Hematopoietic multipotent progenitor cell treated with erythropoietin and hydrocortisone succinate and interleukin-3 and kit ligand, for 4 days (in vitro differentiated cells): ENCODE data around the gene AKNA.
A peak's percentile ranks its signal among the peaks of the same experiment; 100 is the strongest.

ENCODE experiments used
- DNase-seq: peaks from one replicate; pipeline ENCODE4 v3.0.0-alpha.2; 2015

The AKNA gene

DNA sequence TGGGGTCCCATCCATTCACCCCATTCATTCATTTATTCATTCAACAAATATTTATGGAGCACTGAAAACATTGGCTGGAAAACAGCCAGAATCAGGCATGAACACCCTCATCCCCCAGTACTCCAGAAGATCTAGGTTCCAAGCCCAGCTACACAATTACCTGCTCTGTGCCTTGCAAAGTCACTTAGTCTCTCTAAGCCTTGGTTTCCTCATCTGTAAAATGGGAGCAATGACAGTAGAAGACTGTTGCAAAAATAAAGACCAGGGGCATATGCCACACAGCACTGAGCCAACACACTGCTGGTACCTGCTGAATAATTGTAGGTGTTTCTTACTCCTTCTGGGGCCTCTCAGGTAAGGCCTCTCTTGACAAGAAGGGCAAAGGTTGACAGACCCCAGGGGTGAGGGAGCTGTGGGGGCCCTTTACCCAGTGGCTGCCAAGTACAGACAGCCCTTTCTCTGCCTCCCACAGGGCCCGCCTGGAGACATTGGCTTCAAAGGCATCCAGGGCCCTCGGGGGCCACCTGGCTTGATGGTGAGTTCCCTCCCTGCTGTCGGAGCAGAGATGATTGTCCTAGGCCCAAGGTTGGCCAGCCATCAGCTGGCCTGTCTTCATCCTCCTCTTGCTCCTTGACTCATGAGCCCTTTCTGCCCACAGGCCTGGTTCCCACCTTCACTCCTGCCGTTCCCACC lies 87.5 kb downstream of the AKNA start:
- DNase-seq, result no peak

DNA sequence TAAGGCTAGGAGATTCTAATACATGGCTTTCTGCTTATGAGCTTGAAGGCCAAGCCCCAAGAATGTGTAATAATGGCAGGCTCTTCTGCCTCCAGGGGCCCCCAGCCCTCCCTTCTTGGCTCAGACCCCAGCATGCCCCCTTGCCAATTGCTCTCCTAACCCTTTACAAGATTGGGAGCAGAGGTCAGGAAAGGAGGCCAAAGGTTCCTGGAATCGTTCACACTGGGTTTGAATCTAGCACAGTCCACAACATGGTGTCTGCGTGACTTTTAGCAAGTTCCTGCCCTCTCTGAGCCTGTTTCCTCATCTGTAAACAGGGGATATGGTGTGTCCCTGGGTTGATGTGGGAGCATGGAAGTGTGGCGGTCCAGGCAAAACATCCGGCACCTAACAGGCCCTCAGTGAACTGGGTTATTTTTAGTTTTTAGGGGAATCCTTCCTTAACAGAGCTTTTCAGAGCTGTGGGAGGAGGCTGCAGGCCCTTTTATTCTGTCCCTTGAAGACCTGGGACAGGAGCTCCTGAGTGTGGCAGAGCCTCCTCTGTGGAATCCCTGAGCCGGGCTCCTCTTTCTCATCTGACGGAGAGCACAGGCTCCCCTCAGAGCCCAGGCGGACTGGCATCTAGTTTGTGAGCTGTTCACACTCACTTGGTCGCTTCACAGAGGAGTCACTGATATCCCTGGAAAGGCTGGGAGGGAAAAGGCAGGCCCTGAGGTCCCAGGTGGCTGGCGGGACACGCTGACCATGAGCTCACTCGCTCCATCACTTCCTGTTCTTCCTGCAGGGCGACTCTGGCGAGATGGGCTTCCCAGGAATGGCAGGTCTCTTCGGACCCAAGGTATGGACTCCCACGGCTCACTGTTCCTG lies 88.3 kb downstream of the AKNA start:
- no peak for DNase-seq

DNA sequence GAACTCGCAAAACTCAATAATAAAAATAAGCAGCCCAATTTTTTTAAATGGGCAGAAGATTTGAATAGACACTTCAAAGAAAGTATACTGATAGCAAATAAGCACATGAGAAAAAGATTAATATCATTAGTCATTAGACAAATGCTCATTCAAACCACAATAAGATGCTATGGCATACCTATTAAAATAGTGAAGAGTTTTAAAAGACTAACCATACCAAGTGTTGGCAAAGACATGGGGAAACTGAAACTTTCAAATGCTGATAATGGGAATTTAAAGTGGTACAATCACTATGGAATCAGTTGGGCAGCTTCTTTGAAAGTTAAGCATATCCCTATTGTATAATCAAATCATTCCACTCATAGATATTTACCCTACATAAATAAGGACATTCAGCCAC lies 91.4 kb downstream of the AKNA start:
- no peak for DNase-seq

DNA sequence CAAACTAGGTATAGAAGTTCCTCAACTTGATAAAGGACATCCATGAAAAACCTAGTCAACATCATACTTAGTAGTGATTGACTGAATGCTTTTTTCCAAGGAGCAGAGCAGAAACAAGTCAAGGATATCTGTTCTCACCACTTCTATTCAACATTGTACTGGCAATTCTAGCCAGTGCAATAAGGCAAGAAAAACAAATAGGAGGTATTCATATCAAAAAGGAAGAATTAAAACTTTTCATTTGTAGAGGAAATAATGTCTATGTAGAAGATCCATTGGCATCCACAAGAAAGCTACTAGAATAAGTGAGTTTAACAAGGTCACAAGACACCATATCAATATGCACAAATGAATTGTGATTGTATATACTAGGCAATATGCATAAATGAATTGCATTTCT lies 93.1 kb downstream of the AKNA start:
- DNase-seq, result no peak

DNA sequence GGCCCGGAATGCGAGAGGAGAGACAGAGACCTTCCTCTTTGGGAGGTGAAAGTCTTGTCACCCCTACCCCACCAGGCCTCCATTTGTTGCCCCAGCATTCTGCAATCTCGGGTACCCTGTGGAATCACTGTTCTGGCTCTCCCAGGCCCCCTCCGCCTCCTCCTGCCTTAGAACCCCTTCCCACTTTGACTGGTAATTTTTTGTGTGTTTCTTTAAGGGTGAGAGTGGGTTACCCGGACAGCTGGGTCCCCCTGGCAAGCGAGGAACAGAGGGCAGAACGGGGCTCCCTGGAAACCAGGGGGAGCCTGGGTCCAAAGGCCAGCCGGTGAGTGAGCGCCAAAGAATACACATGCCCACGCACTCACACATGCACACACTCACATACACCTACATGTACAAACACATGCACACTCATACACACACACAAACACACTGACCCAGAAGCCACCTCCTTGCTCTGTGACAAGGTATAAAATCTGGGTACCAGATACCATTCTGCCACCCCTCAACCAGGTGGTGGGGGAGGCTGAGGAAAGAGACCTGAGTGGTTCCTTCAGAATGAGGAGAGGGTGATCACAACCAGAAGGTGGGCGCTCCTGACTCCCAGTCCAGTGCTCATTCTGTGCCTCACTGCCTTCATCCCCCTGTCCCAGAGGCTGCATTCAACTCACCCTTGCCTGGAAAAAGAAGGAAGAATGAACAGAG lies 95.7 kb downstream of the AKNA start:
- DNase-seq, result no peak

DNA sequence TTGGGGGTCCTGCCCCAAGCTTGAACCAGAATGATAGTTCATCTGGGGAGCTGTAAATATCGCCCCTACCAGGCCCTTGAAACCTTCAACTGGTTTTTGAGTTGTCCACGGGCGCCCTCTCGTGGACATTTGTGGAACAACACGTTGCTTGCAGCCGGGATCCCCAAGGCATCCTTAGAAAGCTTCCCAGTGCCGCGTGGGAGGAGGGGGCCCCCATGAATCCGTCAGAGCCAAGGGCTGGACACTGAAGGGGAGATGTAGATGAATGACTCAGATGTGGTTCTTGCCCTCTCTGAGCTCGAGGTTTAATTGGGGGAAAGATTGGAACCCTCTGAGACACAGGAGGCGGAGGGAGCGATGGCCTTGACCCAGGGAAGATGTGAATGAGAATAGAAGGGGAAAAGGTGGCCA lies 96.7 kb downstream of the AKNA start:
- peak; percentile 73 for DNase-seq

DNA sequence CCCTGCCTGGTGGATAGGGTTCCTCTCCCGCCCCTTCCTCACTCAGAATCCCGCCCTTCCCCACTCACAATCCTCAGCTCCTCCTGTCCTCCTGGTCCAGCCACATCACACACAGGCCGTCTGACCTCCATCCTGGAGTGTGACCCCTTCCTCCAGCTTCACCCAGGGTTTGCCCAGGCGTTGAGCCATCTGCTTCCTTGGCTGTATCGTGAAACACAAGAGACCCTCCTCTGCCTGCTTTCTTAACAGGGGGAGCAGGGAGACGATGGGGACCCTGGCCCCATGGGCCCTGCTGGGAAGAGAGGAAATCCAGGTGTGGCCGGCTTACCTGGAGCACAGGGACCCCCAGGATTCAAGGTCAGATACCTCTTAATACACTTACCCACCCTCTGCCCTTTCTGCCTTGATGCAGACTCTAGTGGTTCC lies 97.2 kb downstream of the AKNA start:
- no peak for DNase-seq

DNA sequence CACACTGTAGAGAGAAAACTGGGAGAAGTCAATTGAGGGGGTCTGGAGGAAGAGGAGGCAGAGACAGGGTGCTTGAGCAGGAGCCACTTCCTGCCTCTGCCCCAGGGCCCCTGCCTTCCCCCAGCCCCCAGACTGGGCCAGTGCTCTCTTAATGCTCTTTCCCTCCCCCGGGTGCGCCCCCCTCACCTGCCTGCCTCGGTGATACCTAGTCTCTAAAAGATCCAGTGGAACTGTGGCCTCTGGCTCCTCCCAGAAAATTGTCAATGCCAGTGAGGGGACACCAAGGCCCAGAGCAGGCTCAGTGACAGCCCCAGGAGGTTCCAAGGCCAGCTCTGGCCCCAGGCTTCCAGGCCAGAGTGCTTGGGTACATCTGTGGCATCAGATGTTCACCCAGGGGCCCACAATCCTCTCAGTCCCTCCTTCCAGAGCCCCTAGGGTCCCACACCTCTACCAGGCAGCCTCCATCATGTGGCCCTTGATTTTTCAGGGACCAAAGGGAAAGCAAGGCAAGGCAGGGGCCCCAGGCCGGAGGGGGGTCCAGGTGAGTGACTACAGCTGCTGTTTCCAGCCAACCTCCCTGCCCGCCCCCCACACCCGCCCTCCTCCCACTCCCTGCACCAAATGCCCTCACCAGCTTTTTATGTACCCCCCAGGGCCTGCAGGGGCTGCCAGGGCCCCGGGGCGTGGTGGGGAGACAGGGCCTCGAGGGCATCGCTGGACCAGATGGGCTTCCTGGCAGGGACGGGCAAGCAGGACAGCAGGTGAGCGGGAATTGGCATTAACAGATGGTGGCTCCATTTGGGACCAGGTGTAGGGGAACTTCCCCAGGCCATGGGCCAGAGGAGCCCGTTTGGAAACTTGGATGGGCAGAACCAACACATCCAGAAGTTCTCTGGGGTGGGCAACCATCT lies 98.0 kb downstream of the AKNA start:
- no peak for DNase-seq

DNA sequence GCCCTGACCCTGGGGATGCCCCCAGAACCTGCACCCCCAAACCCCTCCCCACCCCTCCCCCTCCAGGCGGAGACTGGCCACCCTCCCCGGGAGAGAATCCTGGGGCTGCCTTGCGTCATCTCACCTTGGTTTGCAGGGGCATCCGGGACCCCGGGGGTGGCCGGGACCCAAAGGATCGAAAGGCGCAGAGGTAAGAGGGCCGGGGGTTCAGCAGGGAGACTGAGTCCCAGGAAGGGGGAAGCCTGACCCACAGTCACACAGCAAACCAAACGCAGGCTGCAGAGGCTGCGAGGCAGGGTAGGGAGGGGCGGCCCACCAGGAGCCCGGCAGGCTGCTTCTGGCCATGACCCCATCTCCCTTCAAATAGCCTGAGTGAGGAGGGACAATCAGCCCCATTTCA lies 98.7 kb downstream of the AKNA start:
- no peak for DNase-seq

DNA sequence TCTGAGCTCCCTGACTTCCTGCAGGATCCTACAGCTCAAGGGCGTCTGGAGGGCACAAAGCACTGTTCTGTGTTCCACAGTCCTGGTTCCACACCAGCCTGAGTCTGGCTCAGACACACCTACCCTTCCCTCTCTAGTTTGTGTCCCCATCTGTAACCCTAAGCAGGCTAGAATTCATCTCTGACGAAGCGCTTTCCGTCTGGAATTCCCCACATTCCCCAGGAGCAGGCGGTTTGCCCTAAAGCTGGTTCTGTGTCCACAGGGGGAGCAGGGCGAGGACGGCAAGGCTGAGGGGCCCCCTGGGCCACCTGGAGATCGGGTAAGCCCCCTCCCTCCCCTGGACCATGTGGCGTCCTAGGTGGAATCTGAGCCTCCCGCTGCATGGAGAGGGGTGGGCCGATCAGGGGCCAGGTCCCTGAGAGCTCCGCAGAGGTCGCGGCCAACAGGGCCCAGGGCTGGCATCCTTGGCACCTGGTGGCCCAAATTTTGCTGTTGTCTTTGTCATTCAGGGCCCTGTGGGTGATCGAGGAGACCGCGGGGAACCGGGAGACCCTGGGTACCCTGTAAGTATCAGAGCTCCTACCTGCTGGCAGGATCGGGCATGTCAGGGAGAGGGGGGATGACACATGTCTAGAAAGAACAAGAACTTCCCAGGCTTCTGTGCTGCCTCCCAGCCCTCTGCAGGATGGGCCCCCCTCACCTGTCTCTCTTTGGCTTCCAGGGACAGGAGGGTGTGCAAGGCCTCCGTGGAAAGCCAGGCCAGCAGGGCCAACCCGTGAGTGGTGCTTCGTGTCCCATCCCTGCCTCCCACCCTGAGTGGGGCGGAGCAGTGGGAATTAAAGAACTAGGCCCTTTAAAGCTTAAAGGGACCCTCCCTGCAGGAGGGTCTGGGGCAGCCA lies 99.3 kb downstream of the AKNA start:
- DNase-seq, result no peak

DNA sequence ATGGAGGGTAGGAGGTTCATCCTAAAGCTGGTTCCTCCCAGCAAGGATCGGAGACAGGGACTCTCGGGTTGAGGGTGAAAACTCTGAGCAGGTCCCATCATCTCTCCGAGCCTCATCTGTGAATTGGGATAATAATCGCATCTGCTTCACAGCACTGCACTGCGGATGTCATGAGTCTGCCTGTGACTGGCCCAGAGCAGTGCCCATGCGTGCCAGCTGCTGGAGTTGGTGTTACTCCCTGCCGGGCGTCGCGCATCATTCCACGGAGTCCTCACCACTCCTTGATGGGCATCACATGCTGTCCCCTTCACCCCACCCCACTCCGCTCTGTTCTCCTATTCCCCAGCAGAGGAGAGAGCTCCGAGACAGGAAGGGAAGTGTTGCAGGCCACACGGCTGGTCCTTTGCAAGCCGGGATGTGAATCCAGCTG lies 100.0 kb downstream of the AKNA start:
- DNase-seq, result no peak

DNA sequence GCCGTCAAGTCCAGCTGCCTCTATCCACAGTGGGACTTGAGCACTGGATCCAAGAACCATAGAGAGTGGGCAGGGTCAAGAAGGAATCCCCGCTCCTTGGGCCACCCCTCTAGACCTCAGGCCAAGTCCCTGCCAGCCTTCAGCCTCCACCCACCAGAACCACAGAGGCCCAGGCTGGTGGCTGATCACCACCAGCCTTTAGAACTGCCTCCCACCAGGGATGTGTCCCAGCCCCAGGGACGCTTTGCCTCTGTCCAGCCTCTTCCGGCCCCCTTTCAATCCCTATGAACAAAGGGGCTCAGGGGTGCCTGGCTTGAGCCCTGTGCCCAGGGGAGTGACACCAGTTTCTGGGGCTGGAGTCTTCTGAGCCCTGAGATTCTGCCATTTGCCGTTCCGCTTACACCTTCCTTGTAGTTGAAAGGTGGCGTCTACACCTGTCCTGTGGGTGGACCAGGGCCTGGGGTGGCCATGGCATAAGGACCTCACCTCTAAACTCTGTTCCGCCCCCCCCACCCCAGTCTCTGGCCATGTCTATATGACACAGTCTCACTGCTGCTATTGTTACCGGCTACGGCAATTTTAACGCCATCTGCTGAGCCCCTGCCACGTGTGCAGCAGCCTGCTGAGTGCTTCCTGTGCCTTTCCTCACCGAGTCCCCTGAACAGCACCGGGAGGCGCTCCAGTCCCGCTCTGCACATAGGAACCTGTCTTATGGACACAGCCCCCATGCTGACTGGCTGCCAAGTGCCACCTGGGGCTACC lies 100.6 kb downstream of the AKNA start:
- DNase-seq, result no peak

DNA sequence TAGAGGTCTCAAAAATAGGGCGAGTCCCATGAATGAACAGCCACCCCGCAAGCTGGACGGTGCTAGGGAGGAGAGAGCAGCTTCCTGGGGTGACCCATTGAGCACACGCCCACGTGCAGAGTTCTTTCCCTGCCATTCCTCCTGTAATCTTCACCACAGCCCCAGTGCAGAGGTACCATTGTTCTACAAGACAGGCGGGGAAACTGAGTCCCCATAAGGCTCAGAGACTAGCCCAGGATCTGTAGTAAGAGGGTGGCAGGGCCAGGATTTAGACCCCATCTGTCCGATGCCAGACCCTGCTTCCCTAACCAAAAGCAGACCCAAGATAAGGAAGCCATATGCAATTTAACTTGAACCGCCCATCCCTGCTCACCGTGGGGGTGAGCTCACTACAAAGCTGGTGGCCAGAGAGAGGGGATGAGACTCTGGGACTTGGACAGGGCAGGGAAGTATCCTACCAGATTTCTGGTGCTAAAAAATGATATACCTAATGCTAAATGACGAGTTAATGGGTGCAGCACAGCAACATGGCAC lies 101.6 kb downstream of the AKNA start:
- DNase-seq, result no peak

DNA sequence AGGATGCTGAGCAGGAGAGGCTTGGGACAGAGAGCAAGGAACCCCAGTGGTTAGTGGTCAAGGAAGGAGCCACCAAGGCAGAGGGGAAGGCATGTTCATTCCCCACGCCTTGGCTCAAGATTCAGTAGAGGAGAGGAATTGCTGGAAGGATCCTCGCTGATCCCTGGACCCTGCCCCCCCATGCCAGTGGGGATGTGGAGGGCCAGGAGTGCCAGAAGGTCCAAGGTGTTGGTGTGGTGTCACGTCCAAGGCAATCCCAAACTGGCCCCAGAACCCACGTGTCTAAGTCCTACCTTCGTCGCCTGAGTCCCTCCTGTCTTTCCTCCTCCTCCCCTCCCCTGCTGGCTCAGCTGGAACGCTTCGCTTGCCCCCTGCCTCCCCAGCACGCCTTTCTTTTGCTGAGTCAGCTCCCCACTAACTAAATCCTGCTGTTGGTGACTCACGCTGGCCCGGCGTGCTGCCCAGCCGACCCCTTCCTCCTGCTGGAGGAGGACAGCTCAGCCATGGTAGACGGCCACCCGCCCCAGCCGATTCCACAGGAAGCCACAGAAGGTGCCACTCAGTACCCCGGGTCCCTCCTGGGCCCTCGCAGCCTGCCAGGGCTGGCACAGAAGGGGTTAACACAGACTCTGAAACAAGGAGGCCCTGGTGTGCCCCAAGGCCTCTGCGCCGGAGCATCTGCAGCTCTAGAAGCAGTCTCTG lies 102.5 kb downstream of the AKNA start:
- DNase-seq, result peak; percentile 29

DNA sequence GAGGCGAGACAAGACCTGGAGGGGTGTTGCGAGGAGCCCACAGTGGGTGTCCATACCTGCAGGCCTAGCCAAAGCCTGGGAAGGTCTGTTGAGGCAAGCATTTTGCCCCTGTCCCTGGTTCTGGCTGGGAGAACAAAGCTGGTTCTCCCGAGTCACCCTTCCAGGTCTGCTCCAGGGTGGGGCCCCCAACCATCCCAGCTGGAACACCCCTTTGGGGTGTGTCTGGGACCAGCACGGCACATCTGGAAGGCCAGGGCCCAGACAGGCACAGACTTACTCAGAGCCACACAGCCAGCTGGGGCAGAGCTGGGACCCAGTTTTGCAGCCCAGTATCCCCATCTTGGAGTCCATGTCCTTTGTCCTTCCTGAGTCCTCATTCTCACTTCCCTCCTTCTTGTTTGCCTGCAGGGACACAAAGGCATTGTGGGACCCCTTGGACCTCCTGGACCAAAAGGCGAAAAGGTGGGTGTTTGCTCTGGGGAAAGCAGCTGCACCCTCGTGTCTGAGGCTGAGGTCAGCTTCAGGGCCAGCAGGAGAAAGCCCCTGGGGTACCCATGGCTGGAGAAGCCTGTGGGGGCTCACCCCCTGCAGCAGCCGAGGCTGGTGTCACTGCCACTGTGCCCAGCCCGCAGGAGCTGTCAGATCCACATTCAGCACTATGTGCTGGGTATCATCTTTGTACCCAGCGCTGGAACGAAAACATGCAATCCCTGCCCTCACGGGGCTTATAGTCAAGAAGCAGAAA lies 103.3 kb downstream of the AKNA start:
- no peak for DNase-seq
